Neuronal stem cell (in vitro differentiated cells): ENCODE data around the gene UBR7.
"Not testable (repeated sequence)": the region's sequence is repeated elsewhere in the genome, so short reads cannot be mapped to it uniquely, and the experiment has no call there.

ENCODE experiments used
- DNase-seq: peaks from one replicate; pipeline ENCODE4 v3.0.0-alpha.2; 2013; ENCODE audit warnings: low spot score
- H2AFZ ChIP-seq: one replicate; pipeline ENCODE4 v1.6.1; 2013; ENCODE audit warnings: mild to moderate bottlenecking, low read length, inconsistent platforms
- H2AK5ac ChIP-seq: 2 replicates; pipeline ENCODE4 v1.6.1; 2013; ENCODE audit warnings: low read depth, mild to moderate bottlenecking, inconsistent platforms, low read length, moderate library complexity, mixed read lengths
- H2BK120ac ChIP-seq: 2 replicates; pipeline ENCODE4 v1.6.1; 2013; ENCODE audit warnings: low read depth, mild to moderate bottlenecking, inconsistent platforms, low read length, moderate library complexity, mixed read lengths
- H2BK12ac ChIP-seq: one replicate; pipeline ENCODE4 v1.6.1; 2013; ENCODE audit warnings: low read length, inconsistent platforms
- H2BK15ac ChIP-seq: 2 replicates; pipeline ENCODE4 v1.6.1; 2013; ENCODE audit warnings: mild to moderate bottlenecking, low read length, inconsistent platforms, mixed read lengths
- H2BK5ac ChIP-seq: one replicate; pipeline ENCODE4 v1.6.1; 2013; ENCODE audit warnings: inconsistent platforms, mild to moderate bottlenecking, low read length, moderate library complexity
- H3K14ac ChIP-seq: one replicate; pipeline ENCODE4 v1.6.1; 2013; ENCODE audit warnings: low read length, inconsistent platforms
- H3K18ac ChIP-seq: 2 replicates; pipeline ENCODE4 v1.6.1; 2013; ENCODE audit warnings: low read length, inconsistent platforms
- H3K23ac ChIP-seq: 2 replicates; pipeline ENCODE4 v1.6.1; 2013; ENCODE audit warnings: low read depth, mild to moderate bottlenecking, mixed read lengths, low read length, inconsistent platforms; ENCODE audit not compliant: poor library complexity
- H3K27ac ChIP-seq: replicated peaks from 3 replicates; pipeline ENCODE4 v1.5.1; 2013; ENCODE audit warnings: low read length, inconsistent platforms
- H3K27me3 ChIP-seq, 3 experiments: 2 replicates each; pipeline ENCODE4 v1.6.1; 2013; ENCODE audit warnings: low read length in 3 of 3, mild to moderate bottlenecking in 2 of 3, inconsistent platforms in 1 of 3, low read depth in 1 of 3, mixed read lengths in 1 of 3, moderate library complexity in 1 of 3; ENCODE audit not compliant: control insufficient read depth in 3 of 3, insufficient read depth in 3 of 3
- H3K36me3 ChIP-seq, 2 donors: replicated peaks in 1 of 2; 2 replicates each; pipeline ENCODE4 v1.6.1; 2013; ENCODE audit warnings: low read length in 2 of 2; ENCODE audit not compliant: control insufficient read depth in 2 of 2, insufficient read depth in 2 of 2
- H3K4ac ChIP-seq: 2 replicates; pipeline ENCODE4 v1.6.1; 2013; ENCODE audit warnings: inconsistent platforms, mild to moderate bottlenecking, low read length, moderate library complexity
- H3K4me1 ChIP-seq, 2 donors: 1 replicate in 1 of 2; 2 replicates in 1 of 2; pipeline ENCODE4 v1.6.1; 2013; ENCODE audit warnings: low read length in 2 of 2, low read depth in 1 of 2; ENCODE audit not compliant: control insufficient read depth in 2 of 2, insufficient read depth in 1 of 2
- H3K4me2 ChIP-seq: one replicate; pipeline ENCODE4 v1.6.1; 2013; ENCODE audit warnings: mild to moderate bottlenecking, low read length, inconsistent platforms; ENCODE audit not compliant: insufficient read depth, poor library complexity, severe bottlenecking
- H3K4me3 ChIP-seq, 2 donors: 2 replicates each; pipeline ENCODE4 v1.5.1; 2013; ENCODE audit warnings: low read length in 2 of 2, mild to moderate bottlenecking in 2 of 2, inconsistent platforms in 1 of 2, moderate library complexity in 1 of 2
- H3K79me1 ChIP-seq: one replicate; pipeline ENCODE4 v1.6.1; 2013; ENCODE audit warnings: low read depth, mild to moderate bottlenecking, inconsistent platforms, low read length, moderate library complexity
- H3K9ac ChIP-seq: one replicate; pipeline ENCODE4 v1.6.1; 2013; ENCODE audit warnings: mild to moderate bottlenecking, low read depth, low read length, inconsistent platforms; ENCODE audit not compliant: poor library complexity
- H3K9me3 ChIP-seq, 2 donors: replicated peaks in 1 of 2; 2 replicates each; pipeline versions ENCODE3 to v1.6.1; 2013; ENCODE audit warnings: low read length in 2 of 2, mild to moderate bottlenecking in 2 of 2, inconsistent platforms in 1 of 2, low read depth in 1 of 2, mixed read lengths in 1 of 2, moderate library complexity in 1 of 2; ENCODE audit not compliant: control insufficient read depth in 2 of 2, insufficient read depth in 1 of 2
- H4K8ac ChIP-seq: one replicate; pipeline ENCODE4 v1.6.1; 2013; ENCODE audit warnings: low read depth, mild to moderate bottlenecking, inconsistent platforms, low read length, moderate library complexity
- H4K91ac ChIP-seq: one replicate; pipeline ENCODE4 v1.6.1; 2013; ENCODE audit warnings: low read length, low read depth, mild to moderate bottlenecking, inconsistent platforms; ENCODE audit not compliant: poor library complexity
- WGBS, 2 donors: extraction: QIAGEN DNeasy Blood & Tissue Kit; methylation state at CpG; one replicate each; pipeline ENCODE4 v1.1.7; 2013; ENCODE audit warnings: missing lambda C conversion rate in 2 of 2, mixed read lengths in 1 of 2; ENCODE audit not compliant: insufficient read length in 2 of 2, insufficient replicate concordance in 1 of 2; ENCODE audit errors: extremely low coverage in 2 of 2; 5-methylcytosine and 5-hydroxymethylcytosine counted together

UBR7 gene

GRCh38 chr14:93232159-93232558 is 25.1 kb downstream of the UBR7 start:
- Histone ChIP-seq H3K9me3 (peaks cover 0 to 5% of the 10 kb centered on the region in 2 donors), H3K36me3 (peaks cover 8 to 19% of the 10 kb centered on the region in 2 donors), H3K4me2 (no peak overlapping the region), H3K14ac (no peak overlapping the region), H2BK12ac (no peak overlapping the region), H4K91ac (no peak overlapping the region), H3K27ac (no peak overlapping the region), H2AK5ac (no peak overlapping the region), H4K8ac (no peak overlapping the region), H2BK15ac (no peak overlapping the region), H3K4me3 (no peak overlapping the region), H2BK120ac (no peak overlapping the region), H3K79me1 (no peaks in the 10 kb centered on the region), H3K27me3 (no peaks in the 10 kb centered on the region), H3K18ac (peak overlapping the region; percentile 39), H2AFZ (peak overlapping the region; percentile 48), H3K4me1 (peaks cover 0 to 2% of the 10 kb centered on the region in 2 donors), H2BK5ac (no peak overlapping the region), H3K23ac (no peak overlapping the region), H3K4ac (no peak overlapping the region), H3K9ac (no peak overlapping the region)
- no peak for DNase-seq
- no CpG with 5 or more reads among the region's 17 CpGs for WGBS, 2 donors

DNA sequence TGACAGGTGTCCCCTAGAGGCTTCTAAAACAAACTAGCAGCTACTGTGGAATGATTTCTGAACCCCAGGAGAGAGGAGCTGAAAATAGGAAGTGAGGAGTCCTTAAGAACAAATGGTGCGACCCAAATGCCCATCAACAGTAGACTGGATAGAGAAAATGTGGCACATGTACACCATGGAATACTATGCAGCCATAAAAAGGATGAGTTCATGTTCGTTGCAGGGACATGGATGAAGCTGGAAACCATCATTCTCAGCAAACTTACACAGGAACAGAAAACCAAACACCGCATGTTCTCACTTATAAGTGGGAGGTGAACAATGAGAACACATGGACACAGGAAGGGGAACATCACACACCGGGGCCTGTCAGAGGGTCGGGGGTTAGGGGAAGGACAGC is 26.0 kb downstream of the UBR7 start:
- H3K18ac ChIP-seq, H4K8ac ChIP-seq, H2AK5ac ChIP-seq, H2BK120ac ChIP-seq, H3K79me1 ChIP-seq, H4K91ac ChIP-seq, DNase-seq, H3K4ac ChIP-seq, H3K9ac ChIP-seq, H3K4me3 ChIP-seq, H3K4me2 ChIP-seq, H2BK12ac ChIP-seq, H2AFZ ChIP-seq, H2BK15ac ChIP-seq, H3K14ac ChIP-seq, H2BK5ac ChIP-seq, H3K27me3 ChIP-seq, H3K9me3 ChIP-seq, H3K23ac ChIP-seq, H3K4me1 ChIP-seq, H3K27ac ChIP-seq: not testable (repeated sequence)
- no CpG with 5 or more reads among the region's 5 CpGs for WGBS, 2 donors
- peaks cover 4 to 10% of the 10 kb centered on the region in 2 donors for H3K36me3 ChIP-seq

DNA sequence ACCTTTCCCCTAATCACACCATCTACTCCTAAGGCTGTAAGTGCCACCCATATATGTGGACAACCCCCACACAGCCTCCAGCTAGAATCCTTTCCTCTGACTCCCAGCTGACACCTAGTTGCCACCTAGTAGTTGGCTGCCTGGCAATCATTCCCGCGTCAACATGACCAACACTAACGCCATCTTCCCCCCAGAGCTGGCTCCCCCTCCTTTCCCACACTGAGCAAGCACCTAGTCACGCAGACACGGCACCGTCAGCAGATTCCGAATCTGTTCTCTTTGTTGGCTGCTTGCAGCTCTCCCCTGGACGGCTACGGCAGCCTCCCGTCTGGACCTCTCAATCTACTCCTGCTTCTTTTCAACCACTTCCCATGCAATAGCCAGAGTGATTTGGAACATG is 27.7 kb downstream of the UBR7 start:
- Histone ChIP-seq H3K18ac (no peak overlapping the region), H3K4me3 (no peak overlapping the region), H3K79me1 (no peaks in the 10 kb centered on the region), H4K91ac (no peak overlapping the region), H2AK5ac (peak overlapping the region; percentile 12), H2BK5ac (no peak overlapping the region), H3K9me3 (no peaks in the 10 kb centered on the region), H3K36me3 (no peaks in the 10 kb centered on the region), H3K9ac (no peak overlapping the region), H4K8ac (no peak overlapping the region), H3K14ac (no peak overlapping the region), H3K4ac (no peak overlapping the region), H3K27ac (no peak overlapping the region), H2AFZ (no peak overlapping the region), H2BK12ac (no peak overlapping the region), H3K23ac (no peak overlapping the region), H2BK120ac (no peak overlapping the region), H3K4me1 (peaks cover 0 to 2% of the 10 kb centered on the region in 2 donors), H3K27me3 (no peaks in the 10 kb centered on the region), H3K4me2 (no peak overlapping the region), H2BK15ac (no peak overlapping the region)
- DNase-seq, result no peak
- WGBS, 2 donors, result no CpG with 5 or more reads among the region's 10 CpGs

- Histone ChIP-seq H2BK120ac (no peak overlapping the region), H3K4me1 (peaks cover 0 to 1% of the 10 kb centered on the region in 2 donors), H3K79me1 (no peaks in the 10 kb centered on the region), H4K8ac (no peak overlapping the region), H3K18ac (no peak overlapping the region), H3K27ac (no peak overlapping the region), H3K9me3 (no peaks in the 10 kb centered on the region), H3K4me2 (no peak overlapping the region), H2AFZ (no peak overlapping the region), H3K9ac (no peak overlapping the region), H3K27me3 (no peaks in the 10 kb centered on the region), H3K4ac (no peak overlapping the region), H2BK5ac (no peak overlapping the region), H3K23ac (no peak overlapping the region), H4K91ac (no peak overlapping the region), H3K36me3 (peaks cover 9 to 46% of the 10 kb centered on the region in 2 donors), H2BK15ac (no peak overlapping the region), H3K4me3 (no peak overlapping the region), H2AK5ac (no peak overlapping the region), H2BK12ac (no peak overlapping the region), H3K14ac (no peak overlapping the region)
- no CpG with 5 or more reads among the region's 25 CpGs for WGBS, 2 donors
- DNase-seq, result no peak
Measured at GRCh38 chr14:93239869-93240677, 33.0 kb downstream of the UBR7 start.
